GM19455 (cell line): ENCODE measurements around the gene LMBRD2.
"Not testable (repeated sequence)": the region's sequence is repeated elsewhere in the genome, so short reads cannot be mapped to it uniquely, and the experiment has no call there.

Experiments
- ATAC-seq: cut with Tn5 transposase; IDR thresholded peaks from one replicate; pipeline ENCODE4 v1.9.1; 2021; ENCODE audit not compliant: unreplicated experiment

The LMBRD2 gene

GRCh38 chr5:36162810-36163486 is 11.3 kb upstream of the LMBRD2 start:
- no peak for ATAC-seq

- no peak for ATAC-seq
These were observed 9.7 kb upstream of the LMBRD2 start for GRCh38 chr5:36161361-36161760.

- ATAC-seq, result no peak
These were observed 8.9 kb upstream of the LMBRD2 start for GRCh38 chr5:36160617-36161016.

- ATAC-seq, result no peak
These were observed 6.5 kb upstream of the LMBRD2 start for GRCh38 chr5:36158144-36158543.

GRCh38 chr5:36156619-36157018 is 4.9 kb upstream of the LMBRD2 start:
- ATAC-seq, result no peak

GRCh38 chr5:36156121-36156601 is 4.5 kb upstream of the LMBRD2 start:
- ATAC-seq, result no peak

GRCh38 chr5:36155291-36155690 is 3.6 kb upstream of the LMBRD2 start:
- no peak for ATAC-seq

- no peak for ATAC-seq
These were observed 2.0 kb upstream of the LMBRD2 start for GRCh38 chr5:36153726-36154125.

- ATAC-seq, result no peak
These were observed 1.6 kb upstream of the LMBRD2 start for GRCh38 chr5:36153298-36153677.

GRCh38 chr5:36152324-36153297 is 924 bp upstream of the LMBRD2 start:
- peak; percentile 0 for ATAC-seq

- ATAC-seq, result peak; percentile 28
These were observed 832 bp downstream of the LMBRD2 start for GRCh38 chr5:36150676-36151433.

GRCh38 chr5:36147681-36148080 is 4.0 kb downstream of the LMBRD2 start:
- no peak for ATAC-seq

- no peak for ATAC-seq
These were observed 5.3 kb downstream of the LMBRD2 start for GRCh38 chr5:36146390-36146789.

- ATAC-seq, result no peak
These were observed 6.4 kb downstream of the LMBRD2 start for GRCh38 chr5:36145311-36145710.

GRCh38 chr5:36138900-36139683 is 12.6 kb downstream of the LMBRD2 start:
- ATAC-seq, result no peak

GRCh38 chr5:36136581-36136980 is 15.1 kb downstream of the LMBRD2 start:
- ATAC-seq, result no peak

- no peak for ATAC-seq
These were observed 15.7 kb downstream of the LMBRD2 start for GRCh38 chr5:36135988-36136387.

GRCh38 chr5:36133009-36133408 is 18.7 kb downstream of the LMBRD2 start:
- ATAC-seq, result not testable (repeated sequence)

- not testable (repeated sequence) for ATAC-seq
These were observed 22.0 kb downstream of the LMBRD2 start for GRCh38 chr5:36129666-36130065.

GRCh38 chr5:36128795-36129194 is 22.9 kb downstream of the LMBRD2 start:
- no peak for ATAC-seq
